Ovary (tissue), 3 donors: Measurements from ENCODE around the gene RFX3.

Experiments
- EP300 ChIP-seq: sonication (generic); formaldehyde crosslinking; IDR thresholded peaks from one replicate; pipeline ENCODE4 v1.6.1; 2017; ENCODE audit warnings: antibody characterized with exemption
- POLR2A ChIP-seq: fragments of 450-650 bp; IDR thresholded peaks from one replicate; pipeline ENCODE4 v1.6.1; 2017; ENCODE audit warnings: antibody characterized with exemption, mild to moderate bottlenecking, moderate library complexity
- TF ChIP-seq, protein P1 (sequence below), 3 donors: fragments of 450-650 bp in 2 of 3; fragments of 200-600 bp in 1 of 3; IDR thresholded peaks; one replicate each; pipeline versions ENCODE4 v1.5.1 to v1.8.0; 2016 to 2022; ENCODE audit warnings: antibody characterized with exemption in 3 of 3, mild to moderate bottlenecking in 1 of 3
- donor health status: DM: no; HTN: no; CAD: no.

DNA sequence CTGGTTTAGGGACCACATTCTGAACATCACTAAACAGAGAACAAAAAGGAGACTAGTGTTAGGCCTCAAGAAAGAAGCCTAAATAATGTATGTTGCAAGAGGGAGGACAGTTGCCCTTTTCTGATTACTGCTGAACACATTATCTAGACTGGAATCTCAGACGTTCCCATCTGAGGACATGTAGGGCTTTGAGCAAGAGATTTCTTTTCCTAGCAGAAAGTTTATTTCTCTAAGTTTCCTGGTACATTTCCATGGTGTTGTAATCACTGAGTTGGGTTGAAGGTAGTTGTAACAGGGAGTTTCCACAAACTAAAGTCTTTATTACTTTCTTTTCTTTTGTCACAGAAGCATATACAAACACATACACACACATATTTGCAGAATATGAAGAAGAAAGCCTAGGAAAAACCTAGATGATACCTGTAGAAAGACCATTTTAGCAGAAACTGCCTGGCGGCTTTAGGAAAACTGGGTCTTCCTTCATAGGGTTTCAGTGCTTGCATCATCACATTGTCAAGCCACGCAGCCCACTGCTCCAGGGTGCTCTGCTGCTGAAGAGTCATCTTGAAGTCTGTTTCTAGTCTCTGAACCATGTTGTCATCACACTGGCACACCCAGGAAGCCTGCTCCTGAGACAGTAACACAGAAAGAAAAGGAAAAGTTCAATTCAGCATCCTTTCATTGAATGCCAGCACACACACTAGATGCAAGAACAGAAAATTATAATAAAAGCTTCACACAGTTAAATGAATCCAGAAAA lies 269.1 kb downstream of the RFX3 start:
- TF ChIP-seq POLR2A (no peak), EP300 (no peak)
- TF ChIP-seq, protein P1, sequence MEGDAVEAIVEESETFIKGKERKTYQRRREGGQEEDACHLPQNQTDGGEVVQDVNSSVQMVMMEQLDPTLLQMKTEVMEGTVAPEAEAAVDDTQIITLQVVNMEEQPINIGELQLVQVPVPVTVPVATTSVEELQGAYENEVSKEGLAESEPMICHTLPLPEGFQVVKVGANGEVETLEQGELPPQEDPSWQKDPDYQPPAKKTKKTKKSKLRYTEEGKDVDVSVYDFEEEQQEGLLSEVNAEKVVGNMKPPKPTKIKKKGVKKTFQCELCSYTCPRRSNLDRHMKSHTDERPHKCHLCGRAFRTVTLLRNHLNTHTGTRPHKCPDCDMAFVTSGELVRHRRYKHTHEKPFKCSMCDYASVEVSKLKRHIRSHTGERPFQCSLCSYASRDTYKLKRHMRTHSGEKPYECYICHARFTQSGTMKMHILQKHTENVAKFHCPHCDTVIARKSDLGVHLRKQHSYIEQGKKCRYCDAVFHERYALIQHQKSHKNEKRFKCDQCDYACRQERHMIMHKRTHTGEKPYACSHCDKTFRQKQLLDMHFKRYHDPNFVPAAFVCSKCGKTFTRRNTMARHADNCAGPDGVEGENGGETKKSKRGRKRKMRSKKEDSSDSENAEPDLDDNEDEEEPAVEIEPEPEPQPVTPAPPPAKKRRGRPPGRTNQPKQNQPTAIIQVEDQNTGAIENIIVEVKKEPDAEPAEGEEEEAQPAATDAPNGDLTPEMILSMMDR (IDR thresholded peaks at IDR 0.05): no peak
